ENCODE measurements around the gene BCL2L14. TPM values are rescaled to one million over a fixed set of nuclear protein-coding genes. Genes with fewer than 3 reads are reported as not detected.

Gene BCL2L14
- polyA plus RNA-seq, 1 of the 3 experiments (the other 2 are of a cell fraction) = not detected

DNA sequence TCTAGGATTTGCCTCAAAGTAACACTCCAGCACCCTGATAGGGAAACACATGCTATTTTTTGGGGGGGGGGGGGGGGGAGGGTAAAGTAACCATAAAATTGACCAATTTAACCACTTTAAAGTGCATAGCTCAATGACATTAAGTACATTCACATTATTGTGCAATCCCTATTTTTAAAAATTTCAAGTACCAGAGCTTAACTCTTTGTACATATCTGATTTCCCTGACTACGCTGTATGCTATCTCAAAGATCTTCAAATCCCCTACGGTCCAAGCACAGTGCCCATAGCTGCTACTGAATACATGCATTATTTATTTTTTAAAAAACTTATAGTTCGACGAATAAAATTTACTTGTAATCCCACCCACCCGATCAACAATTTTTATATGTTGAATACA lies 63.0 kb downstream of the BCL2L14 start:
- ChIA-PET POLR2A (no interaction called here), CTCF (interaction anchor here (0.9 kb wide), 1 partner anchor 201 kb away, joined by 3 read pairs; no protein-coding TSS in a partner anchor)
- no peak for TF ChIP-seq MEF2A (IDR thresholded peaks at IDR 0.05; ENCODE audit: borderline replicate concordance, low read depth)
- TF ChIP-seq TCF12 (IDR thresholded peaks at IDR 0.05) = no peak
- TF ChIP-seq FOXJ3 (CRISPR knock-in tag; IDR thresholded peaks at IDR 0.05) = no peak
- no peak for TF ChIP-seq NRF1 (IDR thresholded peaks at IDR 0.05; ENCODE audit: low read depth, low read length)
- TF ChIP-seq FOSL2 (IDR thresholded peaks at IDR 0.05; ENCODE audit: borderline replicate concordance, low read depth) = no peak
- TF ChIP-seq, protein P1, sequence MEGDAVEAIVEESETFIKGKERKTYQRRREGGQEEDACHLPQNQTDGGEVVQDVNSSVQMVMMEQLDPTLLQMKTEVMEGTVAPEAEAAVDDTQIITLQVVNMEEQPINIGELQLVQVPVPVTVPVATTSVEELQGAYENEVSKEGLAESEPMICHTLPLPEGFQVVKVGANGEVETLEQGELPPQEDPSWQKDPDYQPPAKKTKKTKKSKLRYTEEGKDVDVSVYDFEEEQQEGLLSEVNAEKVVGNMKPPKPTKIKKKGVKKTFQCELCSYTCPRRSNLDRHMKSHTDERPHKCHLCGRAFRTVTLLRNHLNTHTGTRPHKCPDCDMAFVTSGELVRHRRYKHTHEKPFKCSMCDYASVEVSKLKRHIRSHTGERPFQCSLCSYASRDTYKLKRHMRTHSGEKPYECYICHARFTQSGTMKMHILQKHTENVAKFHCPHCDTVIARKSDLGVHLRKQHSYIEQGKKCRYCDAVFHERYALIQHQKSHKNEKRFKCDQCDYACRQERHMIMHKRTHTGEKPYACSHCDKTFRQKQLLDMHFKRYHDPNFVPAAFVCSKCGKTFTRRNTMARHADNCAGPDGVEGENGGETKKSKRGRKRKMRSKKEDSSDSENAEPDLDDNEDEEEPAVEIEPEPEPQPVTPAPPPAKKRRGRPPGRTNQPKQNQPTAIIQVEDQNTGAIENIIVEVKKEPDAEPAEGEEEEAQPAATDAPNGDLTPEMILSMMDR (IDR thresholded peaks at IDR 0.05) = no peak
- TF ChIP-seq RFX5 (IDR thresholded peaks at IDR 0.05; ENCODE audit: low read length) = no peak
- TF ChIP-seq NFIC (IDR thresholded peaks at IDR 0.05; ENCODE audit: borderline replicate concordance) = no peak
- TF ChIP-seq ELF1 (IDR thresholded peaks at IDR 0.05) = no peak
- TF ChIP-seq EZH2phosphoT487 (IDR thresholded peaks at IDR 0.05; ENCODE audit: borderline replicate concordance, low read depth) = no peak
- TF ChIP-seq EP300 (IDR thresholded peaks at IDR 0.05; ENCODE audit: borderline replicate concordance in 1 of 2, low read depth in 1 of 2, low read length in 1 of 2) = no peak
- TF ChIP-seq SIN3A (IDR thresholded peaks at IDR 0.05; ENCODE audit: borderline replicate concordance, low read depth, low read length) = no peak
- TF ChIP-seq RAD21 (IDR thresholded peaks at IDR 0.05; ENCODE audit: low read length) = no peak
- no peak for TF ChIP-seq GATA2 (CRISPR knock-in tag; IDR thresholded peaks at IDR 0.05)
- no peak for TF ChIP-seq TAF1 (IDR thresholded peaks at IDR 0.05; ENCODE audit: borderline replicate concordance, low read depth, low read length)
- TF ChIP-seq JUND (IDR thresholded peaks at IDR 0.05) = no peak
- WGBS (ENCODE audit: low lambda C conversion rate) = 94% methylated on average over 5 of the region's 5 CpGs
- Histone ChIP-seq H3K4me1 (ENCODE audit: control insufficient read depth in 1 of 2, insufficient read depth in 2 of 2, low read depth in 1 of 2, low read length in 1 of 2) (no peaks in the 10 kb centered on the region; a peak in 1 of 4 replicates), H3K4me3 (ENCODE audit: low read depth in 2 of 2, low read length in 1 of 2) (no peak overlapping the region), H3K4me2 (no peak overlapping the region), H3K27me3 (ENCODE audit: insufficient read depth) (no peaks in the 10 kb centered on the region), H3F3A (replicated peaks; ENCODE audit: insufficient read depth) (no peaks in the 10 kb centered on the region), H3K9me2 (no peaks in the 10 kb centered on the region), H3K27ac (ENCODE audit: low read depth in 2 of 2, low read length in 1 of 2) (no peak overlapping the region), H4K20me1 (ENCODE audit: insufficient read depth) (no peaks in the 10 kb centered on the region), H3K9me3 (no peaks in the 10 kb centered on the region), H3K36me3 (replicated peaks in 1 of 2; ENCODE audit: control insufficient read depth in 1 of 2, insufficient read depth in 2 of 2, low read length in 1 of 2) (peaks cover 42 to 48% of the 10 kb centered on the region in 2 experiments), H2AFZ (ENCODE audit: low read depth) (no peak overlapping the region), H3K79me2 (ENCODE audit: insufficient read depth) (no peaks in the 10 kb centered on the region), H3K9ac (no peak overlapping the region)
- DNase-seq = no peak
